A673 (cell line): ENCODE measurements around the gene BUD23.

Experiments
- EZH2 ChIP-seq: fragments of 200-600 bp; sonication (generic); IDR thresholded peaks from 2 replicates; pipeline ENCODE4 v1.6.1; 2017; ENCODE audit warnings: borderline replicate concordance, low read depth, mild to moderate bottlenecking, mixed read lengths, antibody characterized with exemption, low read length; ENCODE audit not compliant: poor library complexity, severe bottlenecking
- TF ChIP-seq, protein P1 (sequence below): fragments of 300-800, 200-600 bp; sonication (generic); conservative IDR thresholded peaks from 2 replicates; pipeline ENCODE4 v1.5.1; 2017; ENCODE audit warnings: low read depth, mild to moderate bottlenecking, antibody characterized with exemption, low read length, moderate library complexity, mixed read lengths

- TF ChIP-seq, protein P1, sequence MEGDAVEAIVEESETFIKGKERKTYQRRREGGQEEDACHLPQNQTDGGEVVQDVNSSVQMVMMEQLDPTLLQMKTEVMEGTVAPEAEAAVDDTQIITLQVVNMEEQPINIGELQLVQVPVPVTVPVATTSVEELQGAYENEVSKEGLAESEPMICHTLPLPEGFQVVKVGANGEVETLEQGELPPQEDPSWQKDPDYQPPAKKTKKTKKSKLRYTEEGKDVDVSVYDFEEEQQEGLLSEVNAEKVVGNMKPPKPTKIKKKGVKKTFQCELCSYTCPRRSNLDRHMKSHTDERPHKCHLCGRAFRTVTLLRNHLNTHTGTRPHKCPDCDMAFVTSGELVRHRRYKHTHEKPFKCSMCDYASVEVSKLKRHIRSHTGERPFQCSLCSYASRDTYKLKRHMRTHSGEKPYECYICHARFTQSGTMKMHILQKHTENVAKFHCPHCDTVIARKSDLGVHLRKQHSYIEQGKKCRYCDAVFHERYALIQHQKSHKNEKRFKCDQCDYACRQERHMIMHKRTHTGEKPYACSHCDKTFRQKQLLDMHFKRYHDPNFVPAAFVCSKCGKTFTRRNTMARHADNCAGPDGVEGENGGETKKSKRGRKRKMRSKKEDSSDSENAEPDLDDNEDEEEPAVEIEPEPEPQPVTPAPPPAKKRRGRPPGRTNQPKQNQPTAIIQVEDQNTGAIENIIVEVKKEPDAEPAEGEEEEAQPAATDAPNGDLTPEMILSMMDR: no peak
- TF ChIP-seq EZH2: no peak
These were observed 697 bp upstream of the BUD23 start for GRCh38 chr7:73682745-73683055.
